Bronchial epithelial cell (primary cell): ENCODE data around the gene NAA38. TPM values are rescaled to one million over a fixed set of nuclear protein-coding genes. Genes with fewer than 3 reads are reported as not detected.
A peak's percentile ranks its signal among the peaks of the same experiment; 100 is the strongest.

Experiments used
- DNase-seq: peaks from one replicate; pipeline ENCODE4 v3.0.0-alpha.2; 2010; ENCODE audit warnings: low read depth
- FAIRE-seq: peaks from 2 replicates; lab custom pipeline; 2011; peaks lifted over from hg19 to GRCh38; lab: Jason Lieb, UNC
- H3K27me3 ChIP-seq: 2 replicates; pipeline ENCODE4 v1.5.1; 2011; ENCODE audit warnings: low read length; ENCODE audit not compliant: control insufficient read depth, insufficient read depth
- H3K36me3 ChIP-seq: 2 replicates; pipeline ENCODE4 v1.5.1; 2011; ENCODE audit warnings: low read length; ENCODE audit not compliant: control insufficient read depth, insufficient read depth
- H3K4me3 ChIP-seq: 2 replicates; pipeline ENCODE4 v1.5.1; 2011; ENCODE audit warnings: mild to moderate bottlenecking, low read depth, low read length, control low read depth
- CTCF ChIP-seq: IDR thresholded peaks from 2 replicates; pipeline ENCODE4 v1.5.1; 2011; ENCODE audit warnings: mild to moderate bottlenecking, moderate library complexity, low read length, control low read depth, inconsistent platforms; ENCODE audit not compliant: insufficient read depth, severe bottlenecking
- total RNA-seq: library from RNA; depleted of rRNA; stranded (reverse); fragments of >200 nt; gene quantifications from 2 replicates; pipeline ENCODE4 v1.2.1, GENCODE V29; 2014

NAA38 gene
- total RNA-seq, 1 donor from 2014 or later, result 36.6 TPM

- TF ChIP-seq CTCF, result no peak
- peak; percentile 86 for DNase-seq
- Histone ChIP-seq H3K36me3 (no peaks in the 10 kb centered on the region), H3K4me3 (peak within 1 kb of the TSS; percentile 79), H3K27me3 (peaks cover 1% of the 10 kb centered on the region)
- FAIRE-seq, result peak; percentile 72
Measured at GRCh38 chr17:7833795-7834541, 23.4 kb downstream of the NAA38 start, which contains the start of gene KDM6B. Gene KDM6B (plus strand): TSS chr17:7834217. CDS start chr17:7845555, 11,338 bp downstream.

GRCh38 chr17:7833011-7833794 lies 24.2 kb downstream of the NAA38 start:
- FAIRE-seq (no peak), DNase-seq (no peak)
- peak overlapping the region; percentile 79 for H3K4me3 ChIP-seq
- TF ChIP-seq CTCF, result no peak
- no peaks in the 10 kb centered on the region for H3K36me3 ChIP-seq
- H3K27me3 ChIP-seq, result peaks cover 1% of the 10 kb centered on the region

GRCh38 chr17:7832431-7832830 lies 24.9 kb downstream of the NAA38 start:
- FAIRE-seq (no peak), DNase-seq (no peak)
- Histone ChIP-seq H3K4me3 (no peak overlapping the region), H3K27me3 (peaks cover 1% of the 10 kb centered on the region), H3K36me3 (no peaks in the 10 kb centered on the region)
- TF ChIP-seq CTCF, result no peak

- Histone ChIP-seq H3K4me3 (no peak overlapping the region), H3K27me3 (peaks cover 1% of the 10 kb centered on the region), H3K36me3 (no peaks in the 10 kb centered on the region)
- TF ChIP-seq CTCF, result no peak
- no peak for DNase-seq
- FAIRE-seq, result no peak
Measured at GRCh38 chr17:7831233-7831632, 26.1 kb downstream of the NAA38 start.

- DNase-seq (no peak), FAIRE-seq (no peak)
- Histone ChIP-seq H3K27me3 (peaks cover 1% of the 10 kb centered on the region), H3K4me3 (no peak overlapping the region), H3K36me3 (no peaks in the 10 kb centered on the region)
- no peak for TF ChIP-seq CTCF
Measured at GRCh38 chr17:7830616-7831015, 26.7 kb downstream of the NAA38 start.
